HG03571 (cell line): Measurements from ENCODE around the gene HACD2.

ENCODE experiments used
- ATAC-seq: cut with Tn5 transposase; IDR thresholded peaks from one replicate; pipeline ENCODE4 v1.9.1; 2021; ENCODE audit not compliant: unreplicated experiment

The HACD2 gene

GRCh38 chr3:123448536-123449101 lies 136.2 kb downstream of the HACD2 start, which contains the start of gene ADCY5:
Gene ADCY5, minus strand, starts transcription at chr3:123449090. Its CDS starts 545 bp downstream, at chr3:123448545.
- no peak for ATAC-seq

GRCh38 chr3:123447749-123448517 lies 136.9 kb downstream of the HACD2 start:
- ATAC-seq = no peak

GRCh38 chr3:123447416-123447748 lies 137.5 kb downstream of the HACD2 start:
- ATAC-seq = no peak

GRCh38 chr3:123446610-123447109 lies 138.2 kb downstream of the HACD2 start:
- no peak for ATAC-seq

- ATAC-seq = no peak
Observed at GRCh38 chr3:123446210-123446609, 138.6 kb downstream of the HACD2 start.

GRCh38 chr3:123445702-123446101 lies 139.2 kb downstream of the HACD2 start:
- ATAC-seq = no peak

GRCh38 chr3:123444744-123445143 lies 140.1 kb downstream of the HACD2 start:
- ATAC-seq = no peak

- ATAC-seq = no peak
Observed at GRCh38 chr3:123444023-123444422, 140.8 kb downstream of the HACD2 start.

GRCh38 chr3:123442908-123443307 lies 141.9 kb downstream of the HACD2 start:
- no peak for ATAC-seq

GRCh38 chr3:123442125-123442524 lies 142.7 kb downstream of the HACD2 start:
- no peak for ATAC-seq
